ENCODE measurements around the gene PHKA2.

DNA sequence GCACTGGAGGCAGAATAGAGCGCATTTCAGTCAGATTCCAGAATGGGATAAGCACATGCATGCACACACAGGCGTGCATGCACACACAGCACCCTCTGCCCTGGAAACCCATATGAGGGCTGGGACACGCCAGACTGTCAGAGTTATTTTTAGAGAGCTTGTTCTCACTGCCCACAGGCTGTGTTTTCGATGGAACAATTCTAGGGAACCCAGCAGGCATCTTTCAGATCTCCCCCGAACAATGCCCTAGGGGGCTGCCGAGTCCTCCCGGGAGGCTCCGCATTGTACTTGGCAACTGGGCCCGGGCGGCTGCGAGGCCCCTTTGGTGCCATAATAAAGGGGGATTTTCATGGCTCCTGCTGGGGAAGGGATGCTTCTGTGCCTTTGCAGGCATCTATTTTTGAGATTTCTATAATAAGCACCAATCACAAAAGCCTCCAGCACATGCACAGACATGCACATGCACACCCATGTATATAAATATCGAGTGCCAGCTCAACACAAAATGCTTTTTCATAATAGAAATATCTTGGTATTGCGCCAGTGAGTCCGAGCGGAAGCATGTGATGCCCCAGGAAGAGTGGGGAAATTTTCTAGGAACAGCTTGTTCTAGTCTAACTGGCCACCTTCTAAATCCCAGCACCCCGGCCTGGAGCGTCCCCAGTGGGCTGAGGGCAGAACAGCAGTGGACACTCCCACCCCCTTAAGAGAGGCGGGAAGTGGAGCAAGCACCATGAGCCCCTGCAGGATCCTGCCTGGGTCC lies 88.5 kb downstream of the PHKA2 start:
- no peak for TF ChIP-seq POLR2A (IDR thresholded peaks at IDR 0.05)
- TF ChIP-seq, protein P1, sequence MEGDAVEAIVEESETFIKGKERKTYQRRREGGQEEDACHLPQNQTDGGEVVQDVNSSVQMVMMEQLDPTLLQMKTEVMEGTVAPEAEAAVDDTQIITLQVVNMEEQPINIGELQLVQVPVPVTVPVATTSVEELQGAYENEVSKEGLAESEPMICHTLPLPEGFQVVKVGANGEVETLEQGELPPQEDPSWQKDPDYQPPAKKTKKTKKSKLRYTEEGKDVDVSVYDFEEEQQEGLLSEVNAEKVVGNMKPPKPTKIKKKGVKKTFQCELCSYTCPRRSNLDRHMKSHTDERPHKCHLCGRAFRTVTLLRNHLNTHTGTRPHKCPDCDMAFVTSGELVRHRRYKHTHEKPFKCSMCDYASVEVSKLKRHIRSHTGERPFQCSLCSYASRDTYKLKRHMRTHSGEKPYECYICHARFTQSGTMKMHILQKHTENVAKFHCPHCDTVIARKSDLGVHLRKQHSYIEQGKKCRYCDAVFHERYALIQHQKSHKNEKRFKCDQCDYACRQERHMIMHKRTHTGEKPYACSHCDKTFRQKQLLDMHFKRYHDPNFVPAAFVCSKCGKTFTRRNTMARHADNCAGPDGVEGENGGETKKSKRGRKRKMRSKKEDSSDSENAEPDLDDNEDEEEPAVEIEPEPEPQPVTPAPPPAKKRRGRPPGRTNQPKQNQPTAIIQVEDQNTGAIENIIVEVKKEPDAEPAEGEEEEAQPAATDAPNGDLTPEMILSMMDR (IDR thresholded peaks at IDR 0.05): peak in 3 of 4 experiments; percentile 15 to 39 (median 22)

Data from uterus (tissue), 2 donors.